Measurements from ENCODE around the gene MROH9.

The MROH9 gene

GRCh38 chr1:171082606-171083005 is 147.3 kb downstream of the MROH9 start:
- DNase-seq, result no peak

DNA sequence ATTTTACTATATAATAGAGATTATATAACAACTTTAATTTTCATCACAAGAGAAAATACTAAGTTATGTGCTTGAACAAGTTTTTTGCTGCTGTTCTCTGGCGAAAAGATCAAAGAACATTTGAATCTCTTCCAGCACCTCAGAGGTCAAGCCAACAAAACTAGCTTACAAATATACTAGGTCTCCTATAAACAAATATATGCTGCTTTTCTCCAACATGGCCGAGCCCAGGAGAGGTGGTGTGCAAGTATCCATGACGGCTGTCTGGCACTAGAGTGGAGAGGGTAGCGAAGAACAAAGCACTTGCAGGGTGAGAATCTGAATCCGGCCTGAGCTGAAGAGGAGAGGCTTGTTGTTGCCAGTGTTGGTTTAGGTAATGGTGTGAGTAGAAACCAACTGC is 147.9 kb downstream of the MROH9 start:
- DNase-seq, result no peak

DNA sequence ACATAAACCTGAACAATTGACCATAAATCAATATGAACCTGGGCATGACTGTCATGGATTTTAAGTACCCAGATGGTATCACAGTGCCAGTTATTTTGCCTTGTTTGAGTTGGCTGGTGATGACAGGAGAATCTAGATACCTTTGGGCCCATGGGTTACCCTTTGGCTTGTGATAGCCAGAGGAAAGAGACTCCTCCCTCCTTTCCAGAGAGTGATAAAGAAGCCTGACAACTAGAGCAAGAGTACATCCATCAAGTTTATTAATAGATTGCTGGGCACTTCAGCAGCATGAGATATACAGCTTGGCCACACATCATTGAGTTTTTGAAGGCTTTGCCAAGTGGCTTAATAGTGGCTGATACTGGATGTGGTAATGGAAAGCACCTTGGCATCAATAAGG is 148.8 kb downstream of the MROH9 start:
- DNase-seq, result no peak

DNA sequence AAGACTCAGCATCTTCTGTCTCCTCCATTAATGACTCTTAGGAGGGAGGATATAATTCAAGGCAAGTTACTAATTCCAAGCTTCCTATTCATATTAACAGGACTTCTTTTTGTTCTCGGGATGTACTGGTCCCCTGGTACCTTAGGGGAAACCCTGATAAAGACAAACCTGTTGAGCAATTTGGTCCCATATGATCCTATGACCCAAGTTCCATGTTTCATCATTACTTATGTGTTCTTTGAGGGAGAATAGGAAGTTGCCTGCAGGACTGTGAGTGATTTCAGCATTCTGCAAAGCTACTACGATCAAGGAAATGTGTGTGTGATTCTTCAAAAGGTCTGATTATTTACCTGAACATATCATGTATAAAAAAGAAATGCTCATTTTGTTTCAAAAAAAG is 149.5 kb downstream of the MROH9 start:
- DNase-seq, result no peak

GRCh38 chr1:171087896-171088295 is 152.6 kb downstream of the MROH9 start:
- DNase-seq, result no peak

DNA sequence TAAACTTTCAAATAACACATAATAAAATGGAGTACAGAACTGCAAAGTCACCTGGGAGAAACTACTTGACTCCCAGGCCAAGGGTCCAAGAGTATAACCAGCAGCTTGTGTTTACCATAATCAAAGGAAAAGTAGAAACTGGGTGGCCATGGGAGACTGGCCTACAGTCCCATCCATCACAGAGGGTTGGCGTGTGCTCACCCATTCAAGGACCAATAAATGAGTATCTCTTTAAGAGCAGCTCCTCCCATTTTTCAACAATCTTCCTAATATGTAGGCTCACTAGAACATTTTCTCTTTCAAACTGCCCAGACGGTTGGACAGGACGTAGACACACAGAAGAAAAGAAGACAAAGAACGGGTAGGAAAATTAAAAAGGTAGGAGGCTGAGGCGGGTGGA is 155.3 kb downstream of the MROH9 start, which contains the start of gene FMO3:
FMO3 (plus strand) TSS at position 302 of the 400 bp plus-strand sequence. CDS start 1,754 bp downstream, outside the sequence.
- no peak for DNase-seq

- DNase-seq, result no peak
Observed at GRCh38 chr1:171103862-171104261, 168.5 kb downstream of the MROH9 start.

- no peak for DNase-seq
Observed at GRCh38 chr1:171107262-171107940, 172.1 kb downstream of the MROH9 start.

DNA sequence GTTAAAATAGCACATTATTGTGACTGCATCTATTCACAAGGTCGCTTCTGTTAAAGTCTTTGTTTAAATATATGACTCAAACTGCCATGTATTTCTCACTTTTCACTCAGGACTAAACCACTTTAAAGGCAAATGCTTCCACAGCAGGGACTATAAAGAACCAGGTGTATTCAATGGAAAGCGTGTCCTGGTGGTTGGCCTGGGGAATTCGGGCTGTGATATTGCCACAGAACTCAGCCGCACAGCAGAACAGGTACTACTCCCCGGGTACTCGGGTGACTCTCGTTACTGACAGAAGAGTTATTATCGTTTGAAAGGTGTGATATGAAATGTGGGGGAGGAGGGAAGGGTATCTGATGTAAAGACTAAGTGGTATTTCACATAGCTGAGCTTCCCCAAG is 172.6 kb downstream of the MROH9 start:
- no peak for DNase-seq

DNA sequence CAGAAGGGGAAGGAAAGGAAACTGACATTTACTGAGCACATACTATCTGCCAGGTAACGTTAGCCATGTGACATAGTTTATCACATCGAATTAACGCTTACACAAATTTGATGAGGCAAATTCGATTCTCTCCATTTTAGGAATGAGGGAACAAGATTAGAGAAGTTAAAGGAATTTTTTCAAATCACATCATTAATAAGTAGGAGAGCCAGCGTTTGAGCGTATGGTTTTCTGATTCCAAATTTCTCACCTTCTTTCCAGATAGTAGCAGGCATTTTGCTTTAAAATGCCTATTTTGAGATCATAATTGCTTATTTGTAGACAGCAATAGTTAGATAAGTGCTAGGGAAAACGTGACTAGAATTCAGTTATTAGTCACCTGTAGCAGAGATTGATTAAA is 174.6 kb downstream of the MROH9 start:
- no peak for DNase-seq

GRCh38 chr1:171110621-171111326 is 175.4 kb downstream of the MROH9 start:
- DNase-seq, result no peak

DNA sequence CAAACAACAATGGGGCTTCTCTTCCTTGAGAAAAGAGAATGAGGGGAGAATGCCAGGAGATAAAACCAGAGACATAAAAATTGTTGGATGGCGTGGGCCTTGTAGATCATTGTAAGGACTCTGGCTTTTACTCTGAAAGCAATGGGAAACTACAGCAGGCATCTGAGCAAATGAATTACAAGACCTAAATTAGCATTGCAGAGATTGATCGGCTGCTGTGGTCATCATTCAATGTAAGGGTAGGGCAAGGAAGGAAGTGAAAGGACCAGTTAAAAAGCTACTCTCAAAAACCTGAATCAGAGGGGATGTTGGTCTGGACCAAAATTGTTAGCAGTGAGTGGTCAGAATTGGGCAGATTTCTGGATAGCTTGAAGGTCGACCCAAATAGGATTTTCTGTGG is 176.8 kb downstream of the MROH9 start:
- no peak for DNase-seq

DNA sequence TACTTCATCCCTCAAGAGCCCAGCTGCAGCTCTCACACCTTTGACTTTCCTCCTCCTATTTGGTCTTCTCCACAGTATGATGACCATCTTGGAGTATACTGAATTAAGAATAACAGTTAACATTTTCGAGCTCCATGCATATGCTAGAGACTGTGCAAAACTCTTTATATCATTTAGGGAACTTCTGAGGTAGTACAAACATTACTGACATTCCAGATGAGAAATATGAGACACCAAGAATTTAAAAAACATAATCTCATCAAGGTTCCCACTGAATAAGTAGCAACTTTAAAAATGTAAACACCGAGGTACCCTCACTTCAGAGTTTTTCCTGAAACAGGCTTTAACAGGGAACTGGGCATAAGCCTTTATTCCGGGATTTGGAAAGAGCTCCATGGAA is 178.0 kb downstream of the MROH9 start:
- no peak for DNase-seq
